Loucy (cell line): Measurements from ENCODE around the gene EPHA6.

Source experiments
- H2AFZ ChIP-seq: fragments of 200-600 bp; sonication (generic); 2 replicates; pipeline ENCODE4 v1.6.0; 2016; ENCODE audit warnings: antibody characterized with exemption, mild to moderate bottlenecking, low read length, moderate library complexity
- H3F3A ChIP-seq: fragments of 200-600 bp; 2 replicates; pipeline ENCODE4 v1.6.0; 2016; ENCODE audit warnings: antibody characterized with exemption, low read depth, mild to moderate bottlenecking
- H3K27me3 ChIP-seq: fragments of 200-600 bp; sonication (generic); 2 replicates; pipeline ENCODE4 v1.6.1; 2014; ENCODE audit warnings: low read length, mild to moderate bottlenecking; ENCODE audit not compliant: insufficient read depth, poor library complexity, severe bottlenecking
- H3K36me3 ChIP-seq: fragments of 200-600 bp; sonication (generic); 2 replicates; pipeline ENCODE4 v1.6.1; 2016; ENCODE audit warnings: low read length; ENCODE audit not compliant: insufficient read depth
- H3K4me1 ChIP-seq: fragments of 200-600 bp; sonication (generic); 2 replicates; pipeline ENCODE4 v1.5.1; 2014; ENCODE audit warnings: low read length, mild to moderate bottlenecking; ENCODE audit not compliant: insufficient read depth, poor library complexity, severe bottlenecking
- H3K4me2 ChIP-seq: fragments of 200-600 bp; sonication (generic); 2 replicates; pipeline ENCODE4 v1.6.0; 2014; ENCODE audit warnings: antibody characterized with exemption, low read length, low read depth, mild to moderate bottlenecking; ENCODE audit not compliant: poor library complexity, severe bottlenecking
- H3K4me3 ChIP-seq: fragments of 200-600 bp; sonication (generic); 2 replicates; pipeline ENCODE4 v1.5.1; 2014; ENCODE audit warnings: low read length, mild to moderate bottlenecking, mixed read lengths; ENCODE audit not compliant: poor library complexity, severe bottlenecking
- H3K79me2 ChIP-seq: fragments of 200-600 bp; sonication (generic); 2 replicates; pipeline ENCODE4 v1.6.1; 2014; ENCODE audit warnings: low read length; ENCODE audit not compliant: insufficient read depth
- H3K9ac ChIP-seq: fragments of 200-600 bp; sonication (generic); 2 replicates; pipeline ENCODE4 v1.6.0; 2014; ENCODE audit warnings: mild to moderate bottlenecking, low read depth, low read length, moderate library complexity; ENCODE audit not compliant: poor library complexity, severe bottlenecking
- H3K9me2 ChIP-seq: fragments of 200-600 bp; sonication (generic); replicated peaks from 2 replicates; pipeline ENCODE4 v1.6.1; 2016; ENCODE audit warnings: low read depth, low read length, mixed read lengths
- H3K9me3 ChIP-seq: fragments of 200-600 bp; sonication (generic); 2 replicates; pipeline ENCODE4 v1.6.1; 2014; ENCODE audit warnings: mild to moderate bottlenecking, antibody characterized with exemption, low read length, low read depth; ENCODE audit not compliant: insufficient read depth
- H4K20me1 ChIP-seq: fragments of 200-600 bp; sonication (generic); 2 replicates; pipeline ENCODE4 v1.6.0; 2014; ENCODE audit warnings: antibody characterized with exemption, low read length, mild to moderate bottlenecking; ENCODE audit not compliant: insufficient read depth, poor library complexity, severe bottlenecking
- EZH2phosphoT487 ChIP-seq: fragments of 200-600 bp; IDR thresholded peaks from 2 replicates; pipeline ENCODE4 v1.6.1; 2018; ENCODE audit warnings: antibody characterized with exemption, mild to moderate bottlenecking, moderate library complexity, borderline replicate concordance
- TF ChIP-seq, protein P1 (sequence below): fragments of 200-600 bp; sonication (generic); conservative IDR thresholded peaks from 2 replicates; pipeline ENCODE4 v1.5.1; 2014; ENCODE audit warnings: mild to moderate bottlenecking, antibody characterized with exemption, low read length

Gene EPHA6

DNA sequence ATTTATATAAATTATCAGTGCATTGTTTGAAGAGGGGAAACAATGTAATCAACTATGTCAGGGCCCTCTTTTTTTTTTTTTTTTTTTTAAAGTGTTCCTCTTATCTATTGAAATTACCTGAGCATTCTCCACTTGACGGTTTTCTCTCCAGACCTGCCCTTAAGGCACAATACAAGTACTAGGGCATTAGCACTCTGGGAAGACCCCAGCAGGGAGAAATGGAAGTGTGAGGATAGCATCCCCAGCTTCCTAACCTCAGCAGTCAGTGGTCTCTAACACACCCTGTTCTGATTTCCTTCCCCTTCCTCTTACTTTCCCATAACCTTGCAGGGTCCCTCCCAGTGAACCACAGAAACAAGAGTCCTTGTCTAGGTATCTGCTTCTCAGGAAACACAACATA lies 491.8 kb downstream of the EPHA6 start:
- no peak overlapping the region for H3K9ac ChIP-seq
- TF ChIP-seq EZH2phosphoT487: no peak
- H3K9me3 ChIP-seq: no peaks in the 10 kb centered on the region
- H3K79me2 ChIP-seq: no peaks in the 10 kb centered on the region
- no peaks in the 10 kb centered on the region for H3K4me1 ChIP-seq
- H2AFZ ChIP-seq: no peak overlapping the region
- no peaks in the 10 kb centered on the region for H3K36me3 ChIP-seq
- no peak overlapping the region for H3K4me3 ChIP-seq
- H3K9me2 ChIP-seq: no peaks in the 10 kb centered on the region
- H3K4me2 ChIP-seq: no peak overlapping the region
- no peaks in the 10 kb centered on the region for H3K27me3 ChIP-seq
- no peaks in the 10 kb centered on the region for H3F3A ChIP-seq
- H4K20me1 ChIP-seq: no peaks in the 10 kb centered on the region

DNA sequence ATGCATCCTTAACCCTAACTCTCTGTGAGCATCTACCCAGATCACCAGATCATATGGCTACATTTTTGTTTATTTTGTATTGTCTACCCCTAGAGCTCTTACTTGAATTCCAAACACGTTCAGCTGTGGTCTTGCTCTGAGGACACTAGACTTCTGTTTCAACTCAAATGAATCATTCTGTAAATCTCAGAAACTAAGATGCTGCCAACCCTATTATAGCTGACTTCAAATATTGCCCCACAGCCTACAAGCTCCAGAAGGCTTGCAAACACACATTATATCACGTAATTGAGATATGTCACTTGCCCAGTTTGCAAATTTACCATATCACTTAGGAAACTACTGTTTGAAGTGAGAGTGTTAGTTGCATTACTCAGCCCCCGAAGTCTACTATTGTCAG lies 524.0 kb downstream of the EPHA6 start:
- Histone ChIP-seq H3K9me2 (no peaks in the 10 kb centered on the region), H3K9ac (no peak overlapping the region), H3K36me3 (no peaks in the 10 kb centered on the region), H3K79me2 (no peaks in the 10 kb centered on the region), H4K20me1 (no peaks in the 10 kb centered on the region), H3K4me1 (no peaks in the 10 kb centered on the region), H2AFZ (no peak overlapping the region), H3F3A (no peaks in the 10 kb centered on the region), H3K4me2 (no peak overlapping the region), H3K4me3 (no peak overlapping the region), H3K27me3 (no peaks in the 10 kb centered on the region), H3K9me3 (no peaks in the 10 kb centered on the region)
- TF ChIP-seq, protein P1, sequence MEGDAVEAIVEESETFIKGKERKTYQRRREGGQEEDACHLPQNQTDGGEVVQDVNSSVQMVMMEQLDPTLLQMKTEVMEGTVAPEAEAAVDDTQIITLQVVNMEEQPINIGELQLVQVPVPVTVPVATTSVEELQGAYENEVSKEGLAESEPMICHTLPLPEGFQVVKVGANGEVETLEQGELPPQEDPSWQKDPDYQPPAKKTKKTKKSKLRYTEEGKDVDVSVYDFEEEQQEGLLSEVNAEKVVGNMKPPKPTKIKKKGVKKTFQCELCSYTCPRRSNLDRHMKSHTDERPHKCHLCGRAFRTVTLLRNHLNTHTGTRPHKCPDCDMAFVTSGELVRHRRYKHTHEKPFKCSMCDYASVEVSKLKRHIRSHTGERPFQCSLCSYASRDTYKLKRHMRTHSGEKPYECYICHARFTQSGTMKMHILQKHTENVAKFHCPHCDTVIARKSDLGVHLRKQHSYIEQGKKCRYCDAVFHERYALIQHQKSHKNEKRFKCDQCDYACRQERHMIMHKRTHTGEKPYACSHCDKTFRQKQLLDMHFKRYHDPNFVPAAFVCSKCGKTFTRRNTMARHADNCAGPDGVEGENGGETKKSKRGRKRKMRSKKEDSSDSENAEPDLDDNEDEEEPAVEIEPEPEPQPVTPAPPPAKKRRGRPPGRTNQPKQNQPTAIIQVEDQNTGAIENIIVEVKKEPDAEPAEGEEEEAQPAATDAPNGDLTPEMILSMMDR: no peak
- TF ChIP-seq EZH2phosphoT487: no peak

DNA sequence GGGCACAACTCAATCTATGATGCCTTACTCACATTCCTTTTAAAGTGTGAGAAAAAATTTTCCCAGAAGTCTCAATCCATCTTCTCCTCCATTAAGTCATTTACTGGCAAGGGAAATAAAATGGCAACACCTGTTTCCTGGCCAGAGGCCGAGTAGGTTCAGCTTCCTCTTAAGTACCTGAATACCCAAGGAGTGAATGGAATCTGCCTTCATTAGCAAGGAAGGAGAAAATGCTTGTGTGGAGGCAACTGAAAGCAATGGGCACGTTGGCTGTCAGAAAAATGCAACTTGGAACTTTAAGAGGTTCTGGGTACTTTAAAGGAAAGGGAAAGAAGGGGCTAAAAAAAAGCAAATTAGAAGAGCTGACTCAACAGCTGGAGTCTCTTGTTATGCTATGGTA lies 526.5 kb downstream of the EPHA6 start:
- TF ChIP-seq EZH2phosphoT487: no peak
- TF ChIP-seq, protein P1: no peak
- H3K27me3 ChIP-seq: no peaks in the 10 kb centered on the region

DNA sequence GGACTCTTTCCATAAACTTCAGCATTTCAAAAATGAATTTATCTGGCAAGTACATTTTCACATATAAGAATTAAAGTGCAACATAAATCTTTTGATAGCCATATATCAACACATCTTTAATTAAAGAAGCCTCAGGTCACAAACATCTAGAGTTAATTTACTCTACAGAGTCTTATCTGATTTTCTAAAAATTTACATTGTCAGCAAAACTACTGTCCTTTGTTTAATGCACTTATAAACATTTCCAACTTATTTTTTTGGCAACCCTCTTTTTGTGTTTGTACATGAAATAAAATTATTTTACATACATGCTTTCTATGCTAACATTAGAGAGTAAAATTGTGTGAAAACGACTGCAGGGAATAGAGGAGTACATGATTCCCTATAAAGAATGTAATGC lies 533.4 kb downstream of the EPHA6 start:
- Histone ChIP-seq H4K20me1 (no peaks in the 10 kb centered on the region), H3K36me3 (no peaks in the 10 kb centered on the region), H3K27me3 (no peaks in the 10 kb centered on the region), H2AFZ (no peak overlapping the region), H3K4me1 (no peaks in the 10 kb centered on the region), H3K9ac (no peak overlapping the region), H3K79me2 (no peaks in the 10 kb centered on the region), H3K9me2 (no peaks in the 10 kb centered on the region), H3F3A (no peaks in the 10 kb centered on the region), H3K4me3 (no peak overlapping the region), H3K9me3 (no peaks in the 10 kb centered on the region), H3K4me2 (no peak overlapping the region)
- no peak for TF ChIP-seq EZH2phosphoT487
- TF ChIP-seq, protein P1: no peak

More for the DNA sequence above, 526.5 kb downstream of the EPHA6 start:
- Histone ChIP-seq H3K9me3 (no peaks in the 10 kb centered on the region), H2AFZ (no peak overlapping the region), H3K79me2 (no peaks in the 10 kb centered on the region), H3K4me3 (no peak overlapping the region), H3K4me2 (no peak overlapping the region), H3F3A (no peaks in the 10 kb centered on the region), H3K36me3 (no peaks in the 10 kb centered on the region), H3K4me1 (no peaks in the 10 kb centered on the region), H3K9ac (no peak overlapping the region), H4K20me1 (no peaks in the 10 kb centered on the region), H3K9me2 (no peaks in the 10 kb centered on the region)
